Brain microvascular endothelial cell (primary cell): Measurements from ENCODE around the gene PAK6.

ENCODE experiments used
- DNase-seq: peaks from one replicate; pipeline ENCODE4 v3.0.0-alpha.2; 2020
- H3K27ac ChIP-seq: fragments of 250-450 bp; sonication (Bioruptor Pico); 2 replicates; pipeline ENCODE4 v1.5.1; 2020; ENCODE audit warnings: mild to moderate bottlenecking, moderate library complexity
- H3K27me3 ChIP-seq: fragments of 250-450 bp; sonication (Bioruptor Pico); replicated peaks from 2 replicates; pipeline ENCODE4 v1.5.1; 2020; ENCODE audit warnings: mild to moderate bottlenecking
- H3K36me3 ChIP-seq: fragments of 250-450 bp; sonication (Bioruptor Pico); replicated peaks from 2 replicates; pipeline ENCODE4 v1.5.1; 2020; ENCODE audit warnings: mild to moderate bottlenecking
- H3K4me3 ChIP-seq: 2 replicates; pipeline ENCODE4 v1.5.1; 2011; ENCODE audit warnings: low read depth, mild to moderate bottlenecking, control low read depth, low read length, moderate library complexity
- in situ Hi-C: cut with HindIII; loops from 2 replicates; pipeline ENCODE4 v1.10.0; 2017; ENCODE audit warnings: low sequenced_read_pairs, low pct_ligation_motif_present
- TF ChIP-seq, protein P1 (sequence below): IDR thresholded peaks from 2 replicates; pipeline ENCODE4 v1.5.1; 2011; ENCODE audit warnings: low read depth, mild to moderate bottlenecking, moderate library complexity, low read length, control low read depth, inconsistent platforms; ENCODE audit errors: missing control alignments

The PAK6 gene

DNA sequence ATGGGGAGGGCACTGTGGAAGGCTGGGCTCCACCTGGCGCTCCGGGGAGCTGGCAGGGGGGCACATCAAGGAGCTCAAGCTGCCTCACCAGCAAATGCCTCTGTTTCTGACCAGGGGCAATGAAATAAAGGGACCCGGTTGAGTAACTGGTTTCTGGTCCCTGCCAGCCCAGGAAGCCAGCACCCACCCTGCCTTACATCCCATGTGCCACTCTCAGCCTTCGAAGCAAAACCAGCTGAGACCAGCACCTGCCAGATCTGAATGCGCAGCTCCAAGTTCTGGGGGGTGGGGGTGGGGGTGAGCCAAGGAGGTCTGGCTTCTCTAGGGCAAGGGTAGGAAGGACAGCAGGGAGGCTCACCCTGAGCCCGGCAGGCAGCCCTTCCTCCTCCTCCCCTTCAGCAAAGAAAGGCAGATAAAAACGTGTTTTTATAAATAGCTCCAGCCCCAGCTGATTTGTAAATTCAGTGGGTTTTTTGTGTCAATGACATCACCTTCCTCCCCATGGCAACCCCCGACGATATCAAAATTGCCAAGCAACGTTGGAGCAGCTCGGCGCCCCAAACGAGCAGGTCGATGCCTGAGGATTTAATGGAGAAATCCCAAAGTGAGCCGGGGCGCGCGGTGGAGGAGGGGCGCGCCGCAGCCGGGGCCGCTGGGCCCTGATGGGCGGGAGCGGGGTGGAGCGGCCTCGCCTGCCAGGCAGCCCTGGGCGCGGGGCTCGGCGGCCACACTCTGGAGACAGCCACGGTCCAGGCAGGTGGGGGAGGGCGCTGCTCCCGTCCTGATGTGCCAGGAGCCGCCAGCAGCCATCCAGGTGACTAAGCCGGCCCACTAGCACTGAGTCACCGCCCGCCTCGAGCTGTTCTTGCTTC, at the start of gene PAK6:
PAK6 (plus strand) TSS at position 532 of the 872 bp plus-strand sequence. CDS start 25,723 bp downstream, outside the sequence.
- TF ChIP-seq, protein P1, sequence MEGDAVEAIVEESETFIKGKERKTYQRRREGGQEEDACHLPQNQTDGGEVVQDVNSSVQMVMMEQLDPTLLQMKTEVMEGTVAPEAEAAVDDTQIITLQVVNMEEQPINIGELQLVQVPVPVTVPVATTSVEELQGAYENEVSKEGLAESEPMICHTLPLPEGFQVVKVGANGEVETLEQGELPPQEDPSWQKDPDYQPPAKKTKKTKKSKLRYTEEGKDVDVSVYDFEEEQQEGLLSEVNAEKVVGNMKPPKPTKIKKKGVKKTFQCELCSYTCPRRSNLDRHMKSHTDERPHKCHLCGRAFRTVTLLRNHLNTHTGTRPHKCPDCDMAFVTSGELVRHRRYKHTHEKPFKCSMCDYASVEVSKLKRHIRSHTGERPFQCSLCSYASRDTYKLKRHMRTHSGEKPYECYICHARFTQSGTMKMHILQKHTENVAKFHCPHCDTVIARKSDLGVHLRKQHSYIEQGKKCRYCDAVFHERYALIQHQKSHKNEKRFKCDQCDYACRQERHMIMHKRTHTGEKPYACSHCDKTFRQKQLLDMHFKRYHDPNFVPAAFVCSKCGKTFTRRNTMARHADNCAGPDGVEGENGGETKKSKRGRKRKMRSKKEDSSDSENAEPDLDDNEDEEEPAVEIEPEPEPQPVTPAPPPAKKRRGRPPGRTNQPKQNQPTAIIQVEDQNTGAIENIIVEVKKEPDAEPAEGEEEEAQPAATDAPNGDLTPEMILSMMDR: no peak
- peak; percentile 55 for DNase-seq
- Histone ChIP-seq H3K36me3 (no peaks in the 10 kb centered on the region), H3K27ac (no peak within 1 kb of the TSS), H3K27me3 (no peaks in the 10 kb centered on the region), H3K4me3 (peak within 1 kb of the TSS; percentile 39)
- in situ Hi-C loops: no loop called here

DNA sequence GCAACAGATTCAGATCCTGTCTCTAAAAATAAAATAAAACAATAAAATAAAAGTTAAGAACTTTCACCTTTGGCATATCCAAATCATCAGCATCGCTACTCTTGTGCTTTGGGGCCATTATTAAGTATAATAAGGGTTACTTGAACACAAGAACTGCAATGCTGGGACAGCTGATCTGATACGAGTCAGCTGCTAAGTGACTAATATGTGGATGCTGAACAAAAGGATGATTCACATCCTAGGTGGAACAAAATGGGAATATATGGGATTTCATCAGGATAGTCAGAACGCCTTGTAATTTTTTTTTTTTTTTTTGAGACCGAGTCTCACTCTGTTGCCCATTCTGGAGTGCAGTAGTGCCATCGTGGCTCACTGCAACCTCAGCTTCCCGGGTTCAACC, 48.3 kb upstream of the PAK6 start:
- Histone ChIP-seq H3K36me3 (no peaks in the 10 kb centered on the region), H3K27ac (peak overlapping the region; percentile 37), H3K27me3 (no peaks in the 10 kb centered on the region), H3K4me3 (no peak overlapping the region)
- peak; percentile 48 for DNase-seq
- TF ChIP-seq, protein P1: no peak
- in situ Hi-C loops: no loop called here

DNA sequence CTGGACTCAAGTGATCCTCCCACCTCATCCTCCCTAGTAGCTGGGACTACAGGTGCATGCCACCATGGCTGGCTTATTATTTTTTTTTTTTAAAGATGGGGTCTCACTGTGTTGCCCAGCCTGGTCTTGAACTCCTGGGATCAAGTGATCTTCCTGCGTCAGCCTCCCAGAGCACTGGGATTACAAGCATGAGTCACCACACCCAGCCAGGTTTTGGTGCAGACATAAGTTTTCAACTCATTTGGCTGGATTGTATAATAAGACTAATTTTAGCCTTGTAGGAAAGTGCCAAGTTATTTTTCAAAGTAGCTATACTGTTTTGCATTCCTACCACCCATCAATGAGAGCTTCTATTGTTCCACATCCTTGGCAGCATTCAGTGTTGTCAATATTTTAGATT, 45.9 kb upstream of the PAK6 start:
- in situ Hi-C loops: no loop called here
- no peaks in the 10 kb centered on the region for H3K27me3 ChIP-seq
- TF ChIP-seq, protein P1: no peak
- no peaks in the 10 kb centered on the region for H3K36me3 ChIP-seq
- peak; percentile 11 for DNase-seq
- no peak overlapping the region for H3K27ac ChIP-seq
- no peak overlapping the region for H3K4me3 ChIP-seq

DNA sequence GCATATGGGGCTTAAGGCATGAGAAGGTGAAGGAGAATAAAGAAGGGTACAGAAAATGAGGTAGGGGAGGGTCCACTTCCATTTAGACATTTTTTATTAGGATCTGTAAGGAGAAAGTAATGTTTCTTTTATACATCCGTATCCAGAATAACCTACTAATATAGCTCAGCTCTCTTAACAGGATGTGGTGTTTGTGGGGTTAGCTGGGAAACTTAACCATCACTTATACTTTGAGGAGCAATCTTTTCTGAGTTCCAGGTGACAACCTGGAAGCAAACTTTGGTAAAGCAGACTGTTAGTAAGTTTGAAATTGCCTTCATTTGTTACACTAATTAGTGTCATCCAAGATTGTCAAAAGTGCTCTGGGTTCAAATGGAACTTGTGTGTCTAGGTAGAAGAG, 41.4 kb upstream of the PAK6 start:
- no peak for DNase-seq
- Histone ChIP-seq H3K27me3 (no peaks in the 10 kb centered on the region), H3K27ac (no peak overlapping the region), H3K36me3 (peaks cover 5% of the 10 kb centered on the region), H3K4me3 (no peak overlapping the region)
- in situ Hi-C loops: no loop called here
- TF ChIP-seq, protein P1: no peak

DNA sequence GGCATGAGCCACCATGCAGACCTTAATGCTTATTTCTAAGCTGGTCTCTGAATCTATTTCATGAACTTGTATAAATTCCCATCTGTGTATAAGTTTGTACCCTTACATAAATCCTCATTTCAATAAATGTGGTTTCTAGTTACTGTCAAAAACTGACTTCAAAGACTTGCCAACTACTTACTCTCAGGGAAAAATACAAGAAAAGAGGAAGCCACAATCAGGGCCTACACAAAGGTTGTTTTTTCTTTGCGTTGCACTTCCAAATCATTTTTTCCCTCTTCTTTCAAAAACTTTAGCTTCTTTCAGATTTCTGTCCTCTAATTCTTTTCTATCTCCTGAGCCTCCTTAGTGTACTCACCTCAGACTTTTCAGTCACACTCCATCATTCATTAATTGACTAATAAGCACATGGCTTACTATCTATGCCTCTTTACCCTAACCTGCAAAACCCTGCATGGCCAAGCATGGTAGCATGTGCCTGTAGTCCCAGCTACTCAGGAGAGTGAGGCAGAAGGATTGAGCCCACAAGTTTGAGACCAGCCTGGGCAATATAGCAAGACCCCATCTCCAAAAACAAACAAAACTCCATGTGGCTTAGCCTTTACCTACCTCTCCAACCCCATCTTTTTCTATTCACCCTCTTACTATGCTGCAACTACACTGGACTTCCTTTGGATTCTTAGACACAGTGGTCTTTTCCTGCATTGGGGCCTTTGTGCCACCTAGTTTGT, 40.3 kb upstream of the PAK6 start:
- in situ Hi-C loops: no loop called here
- Histone ChIP-seq H3K27ac (no peak overlapping the region), H3K36me3 (peaks cover 5% of the 10 kb centered on the region), H3K4me3 (no peak overlapping the region), H3K27me3 (no peaks in the 10 kb centered on the region)
- DNase-seq: no peak
- TF ChIP-seq, protein P1: no peak
